Nephron progenitor cell (in vitro differentiated cells): ENCODE measurements around the gene CLEC4M.

ENCODE experiments used
- DNase-seq: peaks from one replicate; pipeline ENCODE4 v3.0.0; 2021
- H3K27ac Mint-ChIP-seq: 2 replicates; pipeline ENCODE4 v1.8.0; 2021; ENCODE audit warnings: mild to moderate bottlenecking, moderate library complexity, mixed read lengths
- H3K27me3 Mint-ChIP-seq: 2 replicates; pipeline ENCODE4 v1.8.0; 2021; ENCODE audit warnings: mild to moderate bottlenecking, low read depth, mixed read lengths; ENCODE audit not compliant: poor library complexity
- H3K36me3 Mint-ChIP-seq: 2 replicates; pipeline ENCODE4 v1.8.0; 2021; ENCODE audit warnings: low read depth, mixed read lengths
- H3K4me1 Mint-ChIP-seq: 2 replicates; pipeline ENCODE4 v1.8.0; 2021; ENCODE audit warnings: mixed read lengths
- H3K4me3 Mint-ChIP-seq: 2 replicates; pipeline ENCODE4 v1.8.0; 2021; ENCODE audit warnings: mild to moderate bottlenecking, moderate library complexity, mixed read lengths
- H3K9me3 Mint-ChIP-seq: 2 replicates; pipeline ENCODE4 v1.8.0; 2021; ENCODE audit warnings: mild to moderate bottlenecking, moderate library complexity, mixed read lengths
- TF ChIP-seq, protein P1 (sequence below): fragments of 200-600 bp; sonication (generic); IDR thresholded peaks from 2 replicates; pipeline ENCODE4 v1.5.0; 2021; ENCODE audit warnings: antibody characterized with exemption

The CLEC4M gene

DNA sequence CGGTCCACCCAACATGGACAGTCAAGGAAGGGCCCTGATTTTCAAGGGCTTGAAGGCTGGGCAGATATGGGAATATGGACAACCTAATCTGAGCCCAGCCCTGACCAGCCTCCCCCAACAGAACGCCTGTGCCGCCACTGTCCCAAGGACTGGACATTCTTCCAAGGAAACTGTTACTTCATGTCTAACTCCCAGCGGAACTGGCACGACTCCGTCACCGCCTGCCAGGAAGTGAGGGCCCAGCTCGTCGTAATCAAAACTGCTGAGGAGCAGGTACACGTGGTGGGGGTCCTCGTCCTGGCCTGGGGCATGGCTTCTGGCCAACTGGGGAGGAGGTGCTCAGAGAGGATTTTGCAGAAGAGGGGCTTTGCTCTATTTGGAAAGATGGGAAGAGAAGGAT is 3.5 kb downstream of the CLEC4M start:
- DNase-seq, result no peak
- H3K4me1 Mint-ChIP-seq, result no peaks in the 10 kb centered on the region
- no peaks in the 10 kb centered on the region for H3K36me3 Mint-ChIP-seq
- H3K27me3 Mint-ChIP-seq, result peaks cover 20% of the 10 kb centered on the region
- peaks cover 12% of the 10 kb centered on the region for H3K9me3 Mint-ChIP-seq
- H3K27ac Mint-ChIP-seq, result no peak overlapping the region
- TF ChIP-seq, protein P1, sequence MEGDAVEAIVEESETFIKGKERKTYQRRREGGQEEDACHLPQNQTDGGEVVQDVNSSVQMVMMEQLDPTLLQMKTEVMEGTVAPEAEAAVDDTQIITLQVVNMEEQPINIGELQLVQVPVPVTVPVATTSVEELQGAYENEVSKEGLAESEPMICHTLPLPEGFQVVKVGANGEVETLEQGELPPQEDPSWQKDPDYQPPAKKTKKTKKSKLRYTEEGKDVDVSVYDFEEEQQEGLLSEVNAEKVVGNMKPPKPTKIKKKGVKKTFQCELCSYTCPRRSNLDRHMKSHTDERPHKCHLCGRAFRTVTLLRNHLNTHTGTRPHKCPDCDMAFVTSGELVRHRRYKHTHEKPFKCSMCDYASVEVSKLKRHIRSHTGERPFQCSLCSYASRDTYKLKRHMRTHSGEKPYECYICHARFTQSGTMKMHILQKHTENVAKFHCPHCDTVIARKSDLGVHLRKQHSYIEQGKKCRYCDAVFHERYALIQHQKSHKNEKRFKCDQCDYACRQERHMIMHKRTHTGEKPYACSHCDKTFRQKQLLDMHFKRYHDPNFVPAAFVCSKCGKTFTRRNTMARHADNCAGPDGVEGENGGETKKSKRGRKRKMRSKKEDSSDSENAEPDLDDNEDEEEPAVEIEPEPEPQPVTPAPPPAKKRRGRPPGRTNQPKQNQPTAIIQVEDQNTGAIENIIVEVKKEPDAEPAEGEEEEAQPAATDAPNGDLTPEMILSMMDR, result no peak
- H3K4me3 Mint-ChIP-seq, result no peak overlapping the region

- no peak for DNase-seq
- TF ChIP-seq, protein P1, result no peak
- Mint-ChIP-seq H3K4me1 (peaks cover 1% of the 10 kb centered on the region), H3K36me3 (no peaks in the 10 kb centered on the region), H3K4me3 (no peak overlapping the region), H3K27me3 (peaks cover 20% of the 10 kb centered on the region), H3K9me3 (peaks cover 6% of the 10 kb centered on the region), H3K27ac (no peak overlapping the region)
These were observed 4.4 kb downstream of the CLEC4M start for GRCh38 chr19:7767487-7767886.

DNA sequence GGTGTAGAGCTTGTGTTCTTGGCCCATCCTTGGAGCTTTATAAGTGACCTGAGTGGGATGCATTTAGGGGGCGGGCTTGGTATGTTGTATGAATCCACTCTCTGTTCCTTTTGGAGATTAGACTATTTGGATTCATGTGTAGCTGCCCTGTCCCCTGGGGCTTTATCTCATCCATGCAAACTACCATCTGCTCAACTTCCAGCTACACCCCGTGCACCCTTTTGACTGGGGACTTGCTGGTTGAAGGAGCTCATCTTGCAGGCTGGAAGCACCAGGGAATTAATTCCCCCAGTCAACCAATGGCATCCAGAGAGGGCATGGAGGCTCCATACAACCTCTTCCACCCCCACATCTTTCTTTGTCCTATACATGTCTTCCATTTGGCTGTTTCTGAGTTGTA is 6.1 kb downstream of the CLEC4M start:
- TF ChIP-seq, protein P1, result no peak
- Mint-ChIP-seq H3K27ac (no peak overlapping the region), H3K9me3 (peaks cover 3% of the 10 kb centered on the region), H3K27me3 (peaks cover 15% of the 10 kb centered on the region), H3K4me3 (no peak overlapping the region), H3K36me3 (no peaks in the 10 kb centered on the region), H3K4me1 (peaks cover 6% of the 10 kb centered on the region)
- DNase-seq, result no peak

- Mint-ChIP-seq H3K36me3 (no peaks in the 10 kb centered on the region), H3K4me3 (no peak overlapping the region), H3K27ac (no peak overlapping the region), H3K4me1 (peaks cover 6% of the 10 kb centered on the region), H3K27me3 (peaks cover 17% of the 10 kb centered on the region), H3K9me3 (peaks cover 3% of the 10 kb centered on the region)
- DNase-seq, result no peak
- TF ChIP-seq, protein P1, result no peak
These were observed 8.0 kb downstream of the CLEC4M start for GRCh38 chr19:7771072-7771471.

DNA sequence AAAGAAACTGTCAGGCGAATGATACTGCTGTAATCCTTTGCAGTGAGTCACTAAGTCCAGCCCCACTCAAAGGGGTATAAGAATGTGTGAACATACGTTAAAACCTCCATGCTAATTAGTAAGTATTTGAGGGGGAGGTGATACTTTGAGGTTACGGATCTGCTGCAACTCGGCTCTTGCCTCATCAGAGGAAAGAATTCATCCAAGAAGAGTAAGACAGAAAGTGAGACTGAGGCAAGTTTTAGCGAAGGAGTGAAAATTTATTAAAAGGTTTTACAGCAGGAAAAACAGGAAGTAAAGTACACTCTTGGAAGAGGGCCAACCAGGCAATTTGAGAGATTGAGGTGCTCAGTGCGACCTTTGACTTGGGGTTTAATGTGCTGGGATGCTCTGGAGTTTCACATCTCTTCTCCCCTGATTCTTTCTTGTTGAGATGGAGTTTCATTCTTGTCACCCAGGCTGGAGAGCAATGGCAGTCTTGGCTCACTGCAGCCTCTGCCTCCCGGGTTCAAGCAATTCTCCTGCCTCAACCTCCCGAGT is 9.8 kb downstream of the CLEC4M start:
- no peak overlapping the region for H3K4me3 Mint-ChIP-seq
- H3K27me3 Mint-ChIP-seq, result peaks cover 19% of the 10 kb centered on the region
- H3K4me1 Mint-ChIP-seq, result peaks cover 6% of the 10 kb centered on the region
- DNase-seq, result no peak
- no peak overlapping the region for H3K27ac Mint-ChIP-seq
- no peaks in the 10 kb centered on the region for H3K36me3 Mint-ChIP-seq
- H3K9me3 Mint-ChIP-seq, result peaks cover 3% of the 10 kb centered on the region
- TF ChIP-seq, protein P1, result no peak

GRCh38 chr19:7773841-7774240 is 10.8 kb downstream of the CLEC4M start:
- no peak overlapping the region for H3K27ac Mint-ChIP-seq
- peaks cover 6% of the 10 kb centered on the region for H3K4me1 Mint-ChIP-seq
- H3K9me3 Mint-ChIP-seq, result peaks cover 3% of the 10 kb centered on the region
- TF ChIP-seq, protein P1, result no peak
- no peak overlapping the region for H3K4me3 Mint-ChIP-seq
- H3K27me3 Mint-ChIP-seq, result peaks cover 18% of the 10 kb centered on the region
- DNase-seq, result no peak
- no peaks in the 10 kb centered on the region for H3K36me3 Mint-ChIP-seq
